Measurements from ENCODE around the gene WFDC1.
A peak's percentile ranks its signal among the peaks of the same experiment; 100 is the strongest.

- TF ChIP-seq CTCF (IDR thresholded peaks at IDR 0.05) (no peak), EP300 (IDR thresholded peaks at IDR 0.05; ENCODE audit: borderline replicate concordance in 1 of 2, low read depth in 1 of 2, low read length in 1 of 2) (no peak), POLR2AphosphoS5 (IDR thresholded peaks at IDR 0.05; ENCODE audit: low read depth, low read length) (no peak), SIN3A (IDR thresholded peaks at IDR 0.05; ENCODE audit: borderline replicate concordance, low read depth, low read length) (no peak), YY1 (IDR thresholded peaks at IDR 0.05; ENCODE audit: low read depth) (no peak), USF1 (IDR thresholded peaks at IDR 0.05; ENCODE audit: borderline replicate concordance, low read depth) (peak; percentile 96), USF2 (IDR thresholded peaks at IDR 0.05; ENCODE audit: borderline replicate concordance, low read depth, low read length) (peak; percentile 77; the same call in 1 of the 2 replicates), MAX (IDR thresholded peaks at IDR 0.05; ENCODE audit: low read depth) (no peak)
These were observed 28.2 kb upstream of the WFDC1 start for GRCh38 chr16:84266451-84266850.
